Measurements from ENCODE around the gene HSPA1L. TPM values are rescaled to one million over a fixed set of nuclear protein-coding genes. Genes with fewer than 3 reads are reported as not detected.

Gene HSPA1L
- total and polyA plus RNA-seq, 5 experiments from 2014 or later: 0.56 to 4.0 (median 1.6) TPM

DNA sequence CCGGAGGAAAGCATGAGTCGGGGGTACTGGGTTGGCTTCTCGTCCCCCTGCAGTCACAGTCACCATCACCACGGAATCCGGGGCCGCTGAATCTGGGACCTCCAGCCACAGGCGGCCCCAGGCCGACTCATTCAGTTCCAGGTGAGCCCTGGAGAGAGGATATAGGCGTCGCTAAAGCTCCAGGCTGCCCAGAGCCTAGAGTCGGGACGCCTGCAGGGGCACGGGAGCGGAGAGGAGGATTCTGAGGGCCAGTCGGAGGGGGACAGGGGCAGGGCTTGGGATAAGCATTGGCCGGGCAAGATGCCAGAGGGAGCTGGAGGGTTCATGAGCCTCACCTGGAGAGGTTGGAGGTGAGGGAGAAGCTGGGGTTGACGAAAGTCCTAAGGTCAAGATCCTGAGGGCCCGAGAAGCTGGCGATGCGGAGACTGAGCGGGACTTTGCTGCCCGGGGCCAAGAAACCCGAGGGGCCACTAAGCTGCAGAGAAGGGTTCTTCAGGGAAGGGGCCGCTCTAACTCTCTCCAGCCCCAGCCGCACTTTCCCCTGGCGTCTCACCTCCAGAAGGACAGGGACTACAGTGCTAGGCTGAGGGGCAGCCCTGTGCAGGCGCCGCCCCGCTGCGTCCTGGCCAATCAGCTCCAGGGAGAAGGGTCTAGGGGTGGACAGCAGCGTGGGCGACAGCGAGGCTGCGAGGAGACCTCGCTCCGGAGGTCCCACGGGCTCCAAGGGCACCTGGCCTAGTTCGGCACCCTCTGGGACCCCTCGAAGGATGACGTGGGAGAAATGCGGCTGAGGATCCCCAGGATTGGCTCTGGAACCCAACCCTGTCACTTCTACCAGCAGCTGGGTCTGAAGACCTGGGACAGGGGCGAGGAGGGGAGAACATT, 48.9 kb downstream of the HSPA1L start:
- peaks cover 10 to 20% (median 13%) of the 10 kb centered on the region in 4 donors for H3K4me1 Mint-ChIP-seq
- DNase-seq: no peak
- peak overlapping the region in 2 of 10 donors; percentile 16 to 34 for H3K27ac Mint-ChIP-seq

DNA sequence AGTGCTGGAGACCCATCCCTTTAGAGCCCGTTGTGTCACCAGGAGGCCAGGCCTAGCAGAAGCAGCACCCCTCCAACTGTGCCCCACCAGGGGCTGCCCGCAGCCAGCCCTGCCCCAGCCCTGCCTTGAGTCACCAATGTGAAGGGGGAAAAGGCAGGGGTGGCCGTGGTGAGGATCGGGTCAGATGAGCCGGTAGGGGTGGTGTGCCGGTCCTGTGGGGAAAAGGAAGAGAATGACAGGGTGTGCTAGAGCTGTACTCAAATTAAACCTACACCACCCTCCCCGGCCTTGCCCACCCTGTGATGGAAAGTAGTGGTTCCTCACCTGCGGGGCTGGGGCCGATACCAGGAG, 49.5 kb downstream of the HSPA1L start:
- no peak overlapping the region for H3K27ac Mint-ChIP-seq
- peaks cover 0 to 2% (median 0%) of the 10 kb centered on the region in 3 donors for H3K36me3 Mint-ChIP-seq
- H3K4me3 Mint-ChIP-seq: no peak overlapping the region
- POLR2A ChIA-PET: no interaction called here
- peaks cover 7 to 19% (median 15%) of the 10 kb centered on the region in 4 donors for H3K4me1 Mint-ChIP-seq
- ATAC-seq (no peak), DNase-seq (no peak)
- no peaks in the 10 kb centered on the region for H3K9me3 Mint-ChIP-seq
- H3K27me3 Mint-ChIP-seq: peaks cover 0 to 3% (median 0%) of the 10 kb centered on the region in 5 donors

More for the DNA sequence above, 48.9 kb downstream of the HSPA1L start:
- Mint-ChIP-seq H3K9me3 (no peaks in the 10 kb centered on the region), H3K27me3 (peaks cover 0 to 3% (median 0%) of the 10 kb centered on the region in 5 donors), H3K36me3 (no peaks in the 10 kb centered on the region), H3K4me3 (no peak overlapping the region)
- POLR2A ChIA-PET: no interaction called here
- ATAC-seq: no peak

DNA sequence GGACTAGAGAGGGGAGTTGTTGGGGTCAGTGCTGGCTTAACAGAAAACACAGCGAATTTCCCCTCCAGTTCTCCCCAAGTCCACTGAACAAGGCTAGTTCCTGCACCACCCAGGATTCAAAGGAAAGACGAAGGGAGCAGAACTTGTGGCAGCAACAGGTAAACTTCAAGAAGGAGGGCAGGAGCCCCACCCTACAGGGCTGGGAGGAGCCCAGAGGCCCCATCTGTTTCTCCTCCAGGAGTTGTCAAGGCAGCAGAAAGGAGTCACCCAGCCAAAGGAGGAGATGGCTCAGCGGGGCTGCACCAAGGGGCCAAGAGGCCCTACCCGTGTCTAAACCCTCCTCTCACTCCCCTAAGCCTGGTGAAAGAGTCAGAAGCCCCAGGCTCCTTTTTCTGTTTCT, 50.9 kb downstream of the HSPA1L start:
- H3K27ac Mint-ChIP-seq: no peak overlapping the region
- peaks cover 0 to 3% (median 0%) of the 10 kb centered on the region in 5 donors for H3K27me3 Mint-ChIP-seq
- ATAC-seq (no peak), DNase-seq (no peak)
- no peak overlapping the region for H3K4me3 Mint-ChIP-seq
- POLR2A ChIA-PET: interaction anchor here (0.6 kb wide), 1 partner anchor 22 kb away, joined by 3 read pairs; no protein-coding TSS in a partner anchor
- no peaks in the 10 kb centered on the region for H3K9me3 Mint-ChIP-seq
- peaks cover 0 to 16% (median 7%) of the 10 kb centered on the region in 4 donors for H3K4me1 Mint-ChIP-seq
- peaks cover 0 to 7% (median 0%) of the 10 kb centered on the region in 3 donors for H3K36me3 Mint-ChIP-seq

DNA sequence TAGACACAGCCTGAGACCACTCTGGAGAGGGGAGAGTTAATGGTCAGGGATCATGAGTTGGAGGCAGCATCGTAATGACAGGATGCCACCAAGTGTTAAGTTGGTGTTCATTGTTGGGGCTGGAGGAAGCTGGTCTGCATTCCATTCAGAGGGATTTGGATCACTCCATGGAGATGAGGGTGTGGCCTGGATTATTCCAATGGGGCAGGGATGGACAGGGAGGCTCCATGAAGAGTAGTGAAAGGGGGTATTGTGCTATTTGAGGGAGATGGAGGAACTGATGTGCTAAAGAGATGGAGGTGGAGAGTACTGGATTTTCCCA, 51.5 kb downstream of the HSPA1L start:
- H3K9me3 Mint-ChIP-seq: no peaks in the 10 kb centered on the region
- peaks cover 0 to 7% (median 0%) of the 10 kb centered on the region in 3 donors for H3K36me3 Mint-ChIP-seq
- DNase-seq: no peak
- H3K27ac Mint-ChIP-seq: peak overlapping the region in 2 of 10 donors; percentile 60 to 88
- no peak for ATAC-seq
- H3K4me1 Mint-ChIP-seq: peaks cover 0 to 16% (median 4%) of the 10 kb centered on the region in 4 donors
- no peak overlapping the region for H3K4me3 Mint-ChIP-seq
- POLR2A ChIA-PET: no interaction called here
- peaks cover 0 to 3% (median 0%) of the 10 kb centered on the region in 5 donors for H3K27me3 Mint-ChIP-seq

DNA sequence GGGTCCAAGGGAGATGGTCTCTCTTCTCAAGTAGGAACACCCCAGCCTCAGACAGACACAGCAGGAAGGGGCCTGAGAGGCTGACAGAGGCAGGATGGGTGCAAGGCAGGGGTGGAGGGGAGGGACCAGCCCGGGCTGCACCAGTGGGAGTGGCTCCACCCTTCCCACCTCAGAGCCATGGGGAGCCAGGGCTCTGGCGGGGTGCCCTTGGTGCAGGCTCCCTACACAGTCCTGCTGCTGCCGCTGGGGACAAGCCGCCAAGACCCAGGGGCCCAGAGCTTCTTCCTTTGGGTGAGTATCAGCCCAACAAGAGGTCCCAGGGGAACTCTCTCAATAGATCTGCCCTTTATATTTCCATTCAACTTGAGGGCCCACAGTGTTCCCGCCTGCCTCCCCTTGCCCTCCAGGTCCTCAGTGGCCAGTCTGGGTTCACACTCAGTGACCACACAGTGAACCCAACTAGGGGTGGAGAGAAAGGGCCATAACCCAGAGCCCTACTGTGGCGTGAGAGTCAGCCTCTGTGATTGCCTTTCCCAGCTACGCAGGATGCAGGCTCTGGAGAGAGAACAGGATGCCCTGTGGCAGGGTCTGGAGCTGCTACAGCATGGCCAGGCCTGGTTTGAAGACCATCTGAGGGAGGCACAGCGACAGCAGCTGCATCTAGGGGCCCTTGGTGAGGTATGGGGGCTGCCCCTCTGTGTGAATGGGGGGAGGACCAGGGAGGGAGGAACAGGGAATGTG, 52.0 kb downstream of the HSPA1L start:
- peaks cover 0 to 4% (median 0%) of the 10 kb centered on the region in 5 donors for H3K27me3 Mint-ChIP-seq
- ATAC-seq: no peak
- peak overlapping the region in 1 of 10 donors; percentile 88 for H3K27ac Mint-ChIP-seq
- no peak for DNase-seq
- H3K4me3 Mint-ChIP-seq: peak overlapping the region in 1 of 10 donors; percentile 14
- H3K36me3 Mint-ChIP-seq: peaks cover 0 to 7% (median 0%) of the 10 kb centered on the region in 3 donors
- no peaks in the 10 kb centered on the region for H3K9me3 Mint-ChIP-seq
- POLR2A ChIA-PET: no interaction called here
- peaks cover 0 to 18% (median 3%) of the 10 kb centered on the region in 4 donors for H3K4me1 Mint-ChIP-seq

DNA sequence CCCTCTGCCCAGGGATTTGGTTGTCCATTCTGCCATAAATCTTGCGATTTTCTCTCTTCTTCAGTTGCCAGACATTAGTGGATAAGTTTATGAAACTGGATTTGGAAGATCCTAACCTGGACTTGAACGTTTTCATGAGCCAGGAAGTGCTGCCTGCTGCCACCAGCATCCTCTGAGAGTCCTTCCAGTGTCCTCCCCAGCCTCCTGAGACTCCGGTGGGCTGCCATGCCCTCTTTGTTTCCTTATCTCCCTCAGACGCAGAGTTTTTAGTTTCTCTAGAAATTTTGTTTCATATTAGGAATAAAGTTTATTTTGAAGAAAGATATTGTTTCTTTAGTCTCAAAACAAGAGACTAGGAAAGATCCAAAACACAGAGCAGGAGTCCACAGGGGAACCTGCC, 52.7 kb downstream of the HSPA1L start, which contains the start of gene SAPCD1:
TSS of gene SAPCD1 (plus strand) at position 301 of the 400 bp plus-strand sequence. CDS start 399 bp downstream, outside the sequence.
- Mint-ChIP-seq H3K36me3 (peaks cover 0 to 7% (median 0%) of the 10 kb centered on the region in 3 donors), H3K4me3 (peak within 1 kb of the TSS in 2 of 10 donors; percentile 12 to 14), H3K27me3 (peaks cover 0 to 6% (median 0%) of the 10 kb centered on the region in 5 donors), H3K4me1 (peaks cover 0 to 17% (median 2%) of the 10 kb centered on the region in 4 donors), H3K27ac (peak within 1 kb of the TSS in 2 of 10 donors; percentile 29 to 88), H3K9me3 (no peaks in the 10 kb centered on the region)
- DNase-seq (no peak), ATAC-seq (no peak)
- POLR2A ChIA-PET: no interaction called here

GRCh38 chr6:31761343-31761742, 53.7 kb downstream of the HSPA1L start:
- POLR2A ChIA-PET: no interaction called here
- peak overlapping the region in 1 of 10 donors; percentile 12 for H3K4me3 Mint-ChIP-seq
- DNase-seq (no peak), ATAC-seq (no peak)
- H3K27ac Mint-ChIP-seq: no peak overlapping the region
- peaks cover 0 to 17% (median 2%) of the 10 kb centered on the region in 4 donors for H3K4me1 Mint-ChIP-seq
- H3K9me3 Mint-ChIP-seq: no peaks in the 10 kb centered on the region
- peaks cover 0 to 3% (median 0%) of the 10 kb centered on the region in 5 donors for H3K27me3 Mint-ChIP-seq
- H3K36me3 Mint-ChIP-seq: peaks cover 0 to 7% (median 0%) of the 10 kb centered on the region in 3 donors

DNA sequence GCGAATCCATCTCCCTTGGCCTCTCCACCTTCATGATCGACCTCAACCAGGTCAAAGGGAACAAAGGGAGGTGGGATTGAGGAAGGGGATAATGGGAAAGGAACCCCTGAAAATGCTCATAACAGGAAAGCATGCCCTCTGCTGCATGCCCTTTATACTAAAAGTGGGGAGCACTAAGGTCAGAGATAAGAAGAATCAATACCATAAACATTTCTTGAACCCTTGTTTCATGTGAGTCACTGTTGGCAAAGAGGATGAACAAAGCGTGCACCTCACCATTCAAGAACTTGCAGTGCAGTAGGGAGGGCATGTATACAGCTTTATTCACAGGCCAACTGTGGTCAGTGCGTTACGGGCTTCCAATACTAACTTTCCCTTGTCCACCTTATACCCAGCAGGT, 54.3 kb downstream of the HSPA1L start:
- no peak overlapping the region for H3K27ac Mint-ChIP-seq
- POLR2A ChIA-PET: no interaction called here

More for the DNA sequence above, 54.3 kb downstream of the HSPA1L start:
- no peaks in the 10 kb centered on the region for H3K9me3 Mint-ChIP-seq
- H3K4me3 Mint-ChIP-seq: no peak overlapping the region
- H3K27me3 Mint-ChIP-seq: peaks cover 0 to 3% (median 0%) of the 10 kb centered on the region in 5 donors
- DNase-seq (no peak), ATAC-seq (no peak)
- H3K36me3 Mint-ChIP-seq: peaks cover 0 to 7% (median 0%) of the 10 kb centered on the region in 3 donors
- H3K4me1 Mint-ChIP-seq: peaks cover 0 to 17% (median 2%) of the 10 kb centered on the region in 4 donors

Other genes starting within 250 kb of the HSPA1L start
Only the 30 nearest of the 40 such genes appear.
- gene BAG6, start 162.6 kb downstream of the HSPA1L start, total RNA-seq: 100 to 1,000 TPM; 244 to 258 TPM
- 10 to 100 TPM; 17.7 to 21.5 (median 21.1) TPM for gene BAG6, start 162.6 kb downstream of the HSPA1L start, polyA plus RNA-seq
- 1 to 10 TPM; 2.2 to 3.1 TPM for gene APOM, start 159.4 kb downstream of the HSPA1L start, total RNA-seq
- 1 to 10 TPM; 5.0 to 8.0 (median 5.5) TPM for gene APOM, start 159.4 kb downstream of the HSPA1L start, polyA plus RNA-seq
- gene C6orf47, start 154.5 kb downstream of the HSPA1L start, total RNA-seq: 10 to 100 TPM; 24.9 to 26.3 TPM
- gene C6orf47, start 154.5 kb downstream of the HSPA1L start, polyA plus RNA-seq: 10 to 100 TPM; 17.0 to 36.7 (median 21.3) TPM
- gene GPANK1, start 150.3 kb downstream of the HSPA1L start, total RNA-seq: 10 to 100 TPM; 26.6 to 27.9 TPM
- gene GPANK1, start 150.3 kb downstream of the HSPA1L start, polyA plus RNA-seq: 10 to 100 TPM; 20.8 to 22.9 (median 21.2) TPM
- gene CSNK2B, start 149.2 kb downstream of the HSPA1L start, total RNA-seq: 100 to 1,000 TPM; 131 to 133 TPM
- gene CSNK2B, start 149.2 kb downstream of the HSPA1L start, polyA plus RNA-seq: 100 to 1,000 TPM; 214 to 230 (median 217) TPM
- gene LY6G5B, start 145.3 kb downstream of the HSPA1L start, total RNA-seq: 10 to 100 TPM; 44.1 to 48.8 TPM
- under 1 TPM in 1 of 3 donors, not detected in 2; 0.25 TPM for gene LY6G5B, start 145.3 kb downstream of the HSPA1L start, polyA plus RNA-seq
- gene LY6G5C, start 134.2 kb downstream of the HSPA1L start, total RNA-seq: 1 to 10 TPM; 4.4 to 5.5 TPM
- gene LY6G5C, start 134.2 kb downstream of the HSPA1L start, polyA plus RNA-seq: 1 to 10 TPM; 4.6 to 7.9 (median 7.6) TPM
- gene ABHD16A, start 112.0 kb downstream of the HSPA1L start, total RNA-seq: 10 to 100 TPM; 58.4 to 59.9 TPM
- gene ABHD16A, start 112.0 kb downstream of the HSPA1L start, polyA plus RNA-seq: 10 to 100 TPM; 26.9 to 35.5 (median 34.1) TPM
- not detected for gene LY6G6F, start 108.4 kb downstream of the HSPA1L start, total RNA-seq
- not detected for gene LY6G6F, start 108.4 kb downstream of the HSPA1L start, polyA plus RNA-seq
- not detected for gene LY6G6D, start 99.9 kb downstream of the HSPA1L start, total RNA-seq
- gene LY6G6D, start 99.9 kb downstream of the HSPA1L start, polyA plus RNA-seq: not detected
- not detected for gene LY6G6C, start 93.5 kb downstream of the HSPA1L start, total RNA-seq
- not detected for gene LY6G6C, start 93.5 kb downstream of the HSPA1L start, polyA plus RNA-seq
- gene MPIG6B, start 91.9 kb downstream of the HSPA1L start, total RNA-seq: 1 to 10 TPM; 1.4 to 1.9 TPM
- 1 to 10 TPM; 1.2 to 4.9 (median 1.3) TPM for gene MPIG6B, start 91.9 kb downstream of the HSPA1L start, polyA plus RNA-seq
- gene DDAH2, start 86.0 kb downstream of the HSPA1L start, total RNA-seq: 1 to 10 TPM; 3.1 to 5.1 TPM
- 10 to 100 TPM in 2 of 3 donors, 1 to 10 TPM in 1; 8.0 to 14.7 (median 10.3) TPM for gene DDAH2, start 86.0 kb downstream of the HSPA1L start, polyA plus RNA-seq
- 10 to 100 TPM; 23.7 to 27.1 TPM for gene CLIC1, start 78.8 kb downstream of the HSPA1L start, total RNA-seq
- gene CLIC1, start 78.8 kb downstream of the HSPA1L start, polyA plus RNA-seq: 100 to 1,000 TPM in 2 of 3 donors, 10 to 100 TPM in 1; 95.1 to 345 (median 114) TPM
- 1 to 10 TPM; 7.2 to 8.3 TPM for gene MSH5, start 75.3 kb downstream of the HSPA1L start, total RNA-seq
- gene MSH5, start 75.3 kb downstream of the HSPA1L start, polyA plus RNA-seq: 1 to 10 TPM in 2 of 3 donors, under 1 TPM in 1; 0.61 to 1.1 (median 1.1) TPM
- gene SAPCD1, start 52.6 kb downstream of the HSPA1L start, total RNA-seq: 1 to 10 TPM; 1.6 to 2.1 TPM
- gene SAPCD1, start 52.6 kb downstream of the HSPA1L start, polyA plus RNA-seq: not detected
- under 1 TPM; 0.47 to 0.52 TPM for gene VWA7, start 38.0 kb downstream of the HSPA1L start, total RNA-seq
- under 1 TPM in 1 of 3 donors, not detected in 2; 0.34 TPM for gene VWA7, start 38.0 kb downstream of the HSPA1L start, polyA plus RNA-seq
- gene VARS1, start 19.5 kb downstream of the HSPA1L start, total RNA-seq: 10 to 100 TPM; 37.6 to 40.3 TPM
- 10 to 100 TPM; 27.5 to 37.8 (median 30.3) TPM for gene VARS1, start 19.5 kb downstream of the HSPA1L start, polyA plus RNA-seq
- gene LSM2, start 8.3 kb downstream of the HSPA1L start, total RNA-seq: 10 to 100 TPM; 28.9 to 31.9 TPM
- 10 to 100 TPM; 67.1 to 80.3 (median 77.9) TPM for gene LSM2, start 8.3 kb downstream of the HSPA1L start, polyA plus RNA-seq
- gene HSPA1A, start 260 bp upstream of the HSPA1L start, total RNA-seq: 10 to 100 TPM; 54.8 to 56.9 TPM
- gene HSPA1A, start 260 bp upstream of the HSPA1L start, polyA plus RNA-seq: 10 to 100 TPM in 2 of 3 donors, 1 to 10 TPM in 1; 6.9 to 17.3 (median 11.4) TPM
- gene HSPA1B, start 12.5 kb upstream of the HSPA1L start, total RNA-seq: 10 to 100 TPM; 39.6 to 42.2 TPM
- 1 to 10 TPM in 2 of 3 donors, under 1 TPM in 1; 0.28 to 1.3 (median 1.2) TPM for gene HSPA1B, start 12.5 kb upstream of the HSPA1L start, polyA plus RNA-seq
- gene NEU1, start 47.5 kb upstream of the HSPA1L start, total RNA-seq: 10 to 100 TPM; 15.0 to 15.8 TPM
- gene NEU1, start 47.5 kb upstream of the HSPA1L start, polyA plus RNA-seq: 10 to 100 TPM; 10.9 to 17.9 (median 16.2) TPM
- not detected for gene SLC44A4, start 63.7 kb upstream of the HSPA1L start, total RNA-seq
- gene SLC44A4, start 63.7 kb upstream of the HSPA1L start, polyA plus RNA-seq: not detected
- gene EHMT2, start 82.4 kb upstream of the HSPA1L start, total RNA-seq: 10 to 100 TPM; 77.1 to 81.8 TPM
- gene EHMT2, start 82.4 kb upstream of the HSPA1L start, polyA plus RNA-seq: 10 to 100 TPM; 37.3 to 57.9 (median 43.0) TPM
- 1 to 10 TPM; 3.1 to 3.7 TPM for gene ZBTB12, start 86.8 kb upstream of the HSPA1L start, total RNA-seq
- gene ZBTB12, start 86.8 kb upstream of the HSPA1L start, polyA plus RNA-seq: not detected
- gene C2, start 112.4 kb upstream of the HSPA1L start, total RNA-seq: 1 to 10 TPM; 3.8 to 4.3 TPM
- gene C2, start 112.4 kb upstream of the HSPA1L start, polyA plus RNA-seq: not detected
- 1 to 10 TPM; 1.0 to 1.4 TPM for gene CFB, start 130.8 kb upstream of the HSPA1L start, total RNA-seq
- gene CFB, start 130.8 kb upstream of the HSPA1L start, polyA plus RNA-seq: under 1 TPM in 2 of 3 donors, not detected in 1; 0.22 to 0.61 TPM
- gene NELFE, start 143.7 kb upstream of the HSPA1L start, total RNA-seq: 10 to 100 TPM; 41.7 to 45.1 TPM
- 10 to 100 TPM; 55.9 to 68.6 (median 66.4) TPM for gene NELFE, start 143.7 kb upstream of the HSPA1L start, polyA plus RNA-seq
- 100 to 1,000 TPM; 130 to 141 TPM for gene SKIC2, start 143.9 kb upstream of the HSPA1L start, total RNA-seq
- gene SKIC2, start 143.9 kb upstream of the HSPA1L start, polyA plus RNA-seq: 10 to 100 TPM; 18.1 to 19.9 (median 19.4) TPM
- 10 to 100 TPM; 36.4 to 41.0 TPM for gene DXO, start 156.9 kb upstream of the HSPA1L start, total RNA-seq
- 10 to 100 TPM; 12.5 to 16.4 (median 14.5) TPM for gene DXO, start 156.9 kb upstream of the HSPA1L start, polyA plus RNA-seq